Neutrophil (primary cell): ENCODE data around the gene SFXN5.

Experiments
- H3K27ac ChIP-seq: fragments of 200-600 bp; sonication (generic); 2 replicates; pipeline ENCODE4 v1.5.1; 2016; ENCODE audit warnings: mild to moderate bottlenecking, moderate library complexity
- H3K27me3 ChIP-seq: fragments of 200-600 bp; sonication (generic); 2 replicates; pipeline ENCODE4 v1.6.0; 2016; ENCODE audit warnings: mild to moderate bottlenecking
- H3K36me3 ChIP-seq: fragments of 200-600 bp; sonication (generic); 2 replicates; pipeline ENCODE4 v1.5.1; 2017
- H3K4me1 ChIP-seq, 2 experiments: fragments of 200-600 bp in 1 of 2; sonication (generic) in 1 of 2; 1 replicate in 1 of 2; 2 replicates in 1 of 2; pipeline versions ENCODE4 v1.5.1 to v1.6.1; 2013 to 2016; ENCODE audit warnings: low read depth in 1 of 2, low read length in 1 of 2, mild to moderate bottlenecking in 1 of 2, moderate library complexity in 1 of 2; ENCODE audit not compliant: control insufficient read depth in 1 of 2, insufficient read depth in 1 of 2
- H3K4me3 ChIP-seq, 2 experiments: fragments of 200-600 bp in 1 of 2; sonication (generic) in 1 of 2; 1 replicate in 1 of 2; 2 replicates in 1 of 2; pipeline ENCODE4 v1.5.1; 2013 to 2016; ENCODE audit warnings: low read depth in 1 of 2, low read length in 1 of 2, mild to moderate bottlenecking in 1 of 2, moderate library complexity in 1 of 2
- H3K9me3 ChIP-seq: fragments of 200-600 bp; sonication (generic); 2 replicates; pipeline ENCODE4 v1.5.1; 2016
- TF ChIP-seq, protein P1 (sequence below): fragments of 200-600 bp; sonication (generic); IDR thresholded peaks from 2 replicates; pipeline ENCODE4 v1.5.1; 2016; ENCODE audit warnings: antibody characterized with exemption

SFXN5 gene

DNA sequence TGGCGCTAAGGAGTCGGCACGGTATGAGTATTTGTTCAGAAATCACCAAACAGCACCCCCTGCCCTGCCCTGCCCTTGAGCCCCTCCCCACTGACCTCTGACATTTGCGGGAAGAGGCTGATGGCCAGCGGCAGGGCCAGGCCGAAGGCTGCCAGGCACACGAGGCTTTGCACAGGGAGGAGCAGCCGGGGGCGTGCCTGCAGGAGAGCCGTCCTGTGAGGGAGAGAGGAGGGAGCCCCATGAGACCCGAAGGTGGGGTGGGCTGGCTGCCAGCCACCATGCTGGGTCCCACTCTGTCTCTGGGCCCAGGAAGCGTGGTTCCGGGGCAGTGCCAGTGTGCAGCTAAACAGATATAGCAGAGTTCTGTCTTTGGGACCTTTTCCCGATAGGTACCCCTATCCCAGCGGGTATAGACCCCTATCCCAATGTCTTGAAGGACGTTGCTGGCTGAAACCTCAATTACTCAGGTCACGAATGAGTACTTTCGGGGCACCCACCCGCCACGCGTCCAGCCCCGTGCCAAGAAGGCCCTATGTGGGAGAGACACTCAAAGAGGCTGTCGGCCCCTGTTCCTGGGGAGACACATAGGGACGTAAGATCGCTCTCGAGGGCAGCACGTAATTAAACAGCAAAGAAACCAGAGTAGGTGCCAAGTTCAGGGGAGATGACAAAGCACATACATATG, 110.3 kb downstream of the SFXN5 start:
- Histone ChIP-seq H3K27me3 (no peaks in the 10 kb centered on the region), H3K4me3 (no peak overlapping the region), H3K9me3 (no peaks in the 10 kb centered on the region), H3K27ac (no peak overlapping the region), H3K36me3 (peaks cover 93% of the 10 kb centered on the region), H3K4me1 (peaks cover 12% of the 10 kb centered on the region in 2 experiments)
- TF ChIP-seq, protein P1, sequence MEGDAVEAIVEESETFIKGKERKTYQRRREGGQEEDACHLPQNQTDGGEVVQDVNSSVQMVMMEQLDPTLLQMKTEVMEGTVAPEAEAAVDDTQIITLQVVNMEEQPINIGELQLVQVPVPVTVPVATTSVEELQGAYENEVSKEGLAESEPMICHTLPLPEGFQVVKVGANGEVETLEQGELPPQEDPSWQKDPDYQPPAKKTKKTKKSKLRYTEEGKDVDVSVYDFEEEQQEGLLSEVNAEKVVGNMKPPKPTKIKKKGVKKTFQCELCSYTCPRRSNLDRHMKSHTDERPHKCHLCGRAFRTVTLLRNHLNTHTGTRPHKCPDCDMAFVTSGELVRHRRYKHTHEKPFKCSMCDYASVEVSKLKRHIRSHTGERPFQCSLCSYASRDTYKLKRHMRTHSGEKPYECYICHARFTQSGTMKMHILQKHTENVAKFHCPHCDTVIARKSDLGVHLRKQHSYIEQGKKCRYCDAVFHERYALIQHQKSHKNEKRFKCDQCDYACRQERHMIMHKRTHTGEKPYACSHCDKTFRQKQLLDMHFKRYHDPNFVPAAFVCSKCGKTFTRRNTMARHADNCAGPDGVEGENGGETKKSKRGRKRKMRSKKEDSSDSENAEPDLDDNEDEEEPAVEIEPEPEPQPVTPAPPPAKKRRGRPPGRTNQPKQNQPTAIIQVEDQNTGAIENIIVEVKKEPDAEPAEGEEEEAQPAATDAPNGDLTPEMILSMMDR = no peak

DNA sequence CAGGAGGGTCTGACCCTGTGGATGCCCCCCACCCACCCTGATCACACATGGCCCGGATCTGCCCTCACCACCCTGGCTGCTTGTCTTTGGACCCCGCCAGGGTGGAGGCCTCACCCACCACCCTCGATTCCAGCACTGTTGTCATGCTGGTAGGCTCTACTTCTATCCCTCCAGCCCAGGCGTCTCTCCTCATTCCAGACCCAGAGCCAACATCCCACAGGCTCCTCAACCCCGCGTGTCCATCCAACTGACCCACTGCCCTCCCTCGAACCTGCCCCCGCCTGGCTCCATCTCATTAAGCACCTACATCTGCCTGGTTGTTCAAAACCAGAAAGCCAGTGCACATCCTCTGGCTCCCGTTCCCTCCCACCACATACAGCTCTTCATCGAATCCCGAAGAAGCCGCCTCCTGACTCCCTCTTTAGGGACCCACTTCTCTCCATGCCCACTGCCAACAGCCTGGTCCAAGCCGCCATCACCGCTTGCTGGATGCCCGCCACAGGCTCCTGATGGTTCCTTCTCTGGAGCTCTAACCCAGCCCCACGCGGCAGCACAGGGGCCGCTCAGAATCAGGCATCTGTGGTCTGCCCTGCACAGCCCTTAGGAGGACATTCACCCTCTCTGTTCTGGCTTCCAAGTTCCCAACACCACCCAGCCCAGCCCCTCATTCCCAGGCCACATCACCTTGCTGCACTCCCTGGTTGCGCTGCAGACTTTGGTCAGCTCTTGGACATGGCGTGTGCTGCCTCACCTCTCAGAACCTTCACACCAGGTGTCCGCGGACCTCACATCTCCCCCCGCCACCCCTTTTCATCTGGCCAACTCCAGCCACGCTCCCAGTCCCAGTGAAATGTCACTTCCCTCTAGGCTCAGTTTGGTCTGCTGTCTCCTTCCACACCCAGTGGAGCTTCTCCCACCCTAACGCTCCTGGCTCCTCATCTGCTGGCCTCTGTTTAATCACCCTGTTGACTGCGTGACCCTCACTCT, 111.2 kb downstream of the SFXN5 start:
- Histone ChIP-seq H3K9me3 (no peaks in the 10 kb centered on the region), H3K4me1 (peaks cover 12% of the 10 kb centered on the region in 2 experiments), H3K27me3 (no peaks in the 10 kb centered on the region), H3K4me3 (no peak overlapping the region), H3K27ac (no peak overlapping the region), H3K36me3 (peaks cover 93% of the 10 kb centered on the region)
- TF ChIP-seq, protein P1 = no peak

DNA sequence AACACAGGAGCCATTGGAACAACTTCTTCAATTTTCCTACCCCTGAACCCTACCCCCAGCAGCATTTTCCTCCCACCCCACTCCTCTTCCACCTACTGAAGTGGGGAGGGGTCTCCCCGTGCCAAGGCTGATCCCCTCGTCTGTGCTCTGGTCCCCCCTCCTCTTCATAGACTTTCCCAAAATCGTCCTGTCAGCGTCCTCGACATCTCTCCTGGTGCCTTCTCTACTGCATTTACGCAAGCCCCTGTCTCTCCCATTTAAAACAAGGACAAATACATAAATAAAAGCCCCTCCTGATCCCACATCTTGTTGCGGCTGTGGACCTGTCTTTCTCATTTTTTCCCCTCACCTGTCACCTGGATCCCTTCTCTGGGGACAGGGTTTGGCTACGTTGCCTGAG, 112.0 kb downstream of the SFXN5 start:
- H3K27ac ChIP-seq = no peak overlapping the region
- H3K4me3 ChIP-seq = no peak overlapping the region
- H3K4me1 ChIP-seq = peaks cover 12% of the 10 kb centered on the region in 2 experiments
- TF ChIP-seq, protein P1 = no peak
- no peaks in the 10 kb centered on the region for H3K9me3 ChIP-seq
- no peaks in the 10 kb centered on the region for H3K27me3 ChIP-seq
- H3K36me3 ChIP-seq = peaks cover 93% of the 10 kb centered on the region

DNA sequence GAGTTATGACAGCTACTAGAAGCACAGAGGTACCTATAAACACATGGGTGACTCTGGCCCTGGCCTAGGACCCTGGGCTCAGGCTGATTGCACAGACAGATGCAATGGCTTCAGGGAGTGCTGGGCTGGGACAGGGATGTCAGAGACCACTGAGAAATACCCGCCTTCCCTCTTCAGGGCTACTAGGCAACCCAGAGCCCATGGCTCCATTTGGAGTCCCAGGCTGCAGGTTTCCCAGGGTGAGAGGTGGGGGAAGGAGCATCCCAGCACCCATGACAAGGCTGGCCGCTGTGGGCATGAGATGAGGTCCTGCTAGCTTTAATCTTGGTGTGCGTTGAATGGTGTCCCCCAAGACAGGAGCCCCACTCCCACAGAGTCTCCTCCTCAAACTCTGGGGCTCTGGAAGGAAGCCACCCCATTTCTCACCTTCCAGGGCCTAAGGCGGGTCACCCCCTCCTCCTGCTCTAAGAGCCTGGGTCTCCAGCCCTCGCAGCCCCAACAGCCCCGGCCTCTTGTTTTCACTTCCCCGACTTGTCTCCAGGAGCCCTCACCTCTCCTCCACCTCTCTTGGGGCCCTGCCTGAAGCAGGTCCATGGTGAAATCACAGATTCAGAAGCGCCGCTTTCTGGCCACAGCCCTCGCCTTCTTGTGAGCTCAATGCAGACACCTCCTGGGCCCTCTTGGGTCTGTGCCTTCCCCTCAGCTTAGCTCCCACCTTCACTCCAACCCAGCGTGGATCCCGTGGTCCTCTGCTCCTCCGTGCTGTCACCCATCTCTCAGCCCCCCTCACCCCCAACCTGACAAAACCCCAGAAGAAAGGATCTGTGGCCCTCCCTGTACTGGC, 112.7 kb downstream of the SFXN5 start:
- no peak overlapping the region for H3K27ac ChIP-seq
- no peak overlapping the region for H3K4me3 ChIP-seq
- peaks cover 12% of the 10 kb centered on the region in 2 experiments for H3K4me1 ChIP-seq
- no peaks in the 10 kb centered on the region for H3K27me3 ChIP-seq
- H3K9me3 ChIP-seq = no peaks in the 10 kb centered on the region
- H3K36me3 ChIP-seq = peaks cover 93% of the 10 kb centered on the region
- TF ChIP-seq, protein P1 = no peak

DNA sequence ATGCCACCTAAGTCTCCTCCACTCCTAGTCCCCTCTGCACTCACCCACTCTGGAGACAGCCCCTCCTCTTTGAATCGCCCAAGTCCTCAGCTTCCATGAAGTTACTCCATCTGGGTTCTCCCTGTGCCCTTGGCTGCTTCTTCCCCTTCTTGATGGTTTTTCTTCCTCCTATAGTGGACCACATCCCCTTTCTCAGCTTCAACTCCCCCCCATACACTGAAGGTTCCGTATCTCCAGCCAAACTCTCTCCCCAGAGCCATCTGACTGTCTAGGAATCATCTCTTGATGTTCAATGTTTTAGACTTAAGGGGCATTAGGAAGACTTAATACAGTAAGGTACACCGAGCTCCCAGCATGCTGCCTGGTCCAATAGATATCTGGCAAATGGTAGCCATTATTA, 114.6 kb downstream of the SFXN5 start:
- Histone ChIP-seq H3K27me3 (no peaks in the 10 kb centered on the region), H3K4me1 (peaks cover 2 to 3% of the 10 kb centered on the region in 2 experiments), H3K36me3 (peaks cover 95% of the 10 kb centered on the region), H3K27ac (no peak overlapping the region), H3K4me3 (no peak overlapping the region), H3K9me3 (no peaks in the 10 kb centered on the region)
- TF ChIP-seq, protein P1 = no peak
